HEK293 (cell line): ENCODE results near the gene PLA2G4D.

Experiments
- CTCF ChIA-PET: fragments of 350-600 bp; formaldehyde crosslinking; extraction: SDS; loops from one replicate; lab custom pipeline; 2021; ENCODE audit warnings: antibody characterized with exemption; lab: Yijun Ruan, JAX
- POLR2A ChIA-PET: fragments of 300-600 bp; formaldehyde crosslinking; extraction: SDS; loops from one replicate; lab custom pipeline; 2020; ENCODE audit warnings: antibody characterized with exemption, inconsistent platforms; lab: Yijun Ruan, JAX
- H3K27ac ChIP-seq: fragments of 200-500 bp; sonication (Bioruptor generic); 2 replicates; pipeline ENCODE4 v1.5.1; 2014; ENCODE audit warnings: low read depth, low read length, control low read depth, inconsistent platforms; ENCODE audit errors: extremely low read depth
- H3K36me3 ChIP-seq, 2 experiments: fragments of 200-500 bp in 1 of 2; sonication (Bioruptor generic) in 1 of 2; 1 replicate in 1 of 2; 2 replicates in 1 of 2; pipeline ENCODE4 v1.5.1; 2014 to 2017; ENCODE audit warnings: inconsistent platforms in 2 of 2, low read length in 2 of 2; ENCODE audit not compliant: control insufficient read depth in 2 of 2, insufficient read depth in 1 of 2
- H3K4me1 ChIP-seq: fragments of 200-500 bp; sonication (Bioruptor generic); 2 replicates; pipeline ENCODE4 v1.5.1; 2014; ENCODE audit warnings: mild to moderate bottlenecking, low read length, inconsistent platforms; ENCODE audit not compliant: control insufficient read depth, insufficient read depth
- H3K4me3 ChIP-seq: 2 replicates; pipeline ENCODE4 v1.5.1; 2011; ENCODE audit warnings: low read depth, mild to moderate bottlenecking, control low read depth, low read length, moderate library complexity
- H3K9me3 ChIP-seq: fragments of 200-500 bp; sonication (Bioruptor generic); 2 replicates; pipeline ENCODE4 v1.5.1; 2014; ENCODE audit warnings: low read depth, low read length, inconsistent platforms; ENCODE audit not compliant: control insufficient read depth, insufficient read depth
- ATF2 ChIP-seq: fragments of 450-650 bp; formaldehyde crosslinking; IDR thresholded peaks from 2 replicates; pipeline ENCODE4 v1.5.1; 2016; ENCODE audit warnings: missing biosample characterization, missing genetic modification characterization, low read depth
- MEIS1 ChIP-seq: sonication (generic); formaldehyde crosslinking; IDR thresholded peaks from 2 replicates; pipeline ENCODE4 v1.8.1; 2022; ENCODE audit warnings: missing genetic modification reagents, mild to moderate bottlenecking, borderline replicate concordance
- PRDM1 ChIP-seq: fragments of 450-650 bp; formaldehyde crosslinking; IDR thresholded peaks from 2 replicates; pipeline ENCODE4; 2016; ENCODE audit warnings: missing biosample characterization, missing genetic modification characterization
- RBAK ChIP-seq: fragments of 450-650 bp; formaldehyde crosslinking; IDR thresholded peaks from 2 replicates; pipeline ENCODE4 v1.5.1; 2016; ENCODE audit warnings: missing biosample characterization, missing genetic modification characterization
- SCRT1 ChIP-seq: fragments of 450-650 bp; formaldehyde crosslinking; IDR thresholded peaks from 2 replicates; pipeline ENCODE4 v1.5.1; 2016; ENCODE audit warnings: missing biosample characterization, missing genetic modification characterization, borderline replicate concordance
- TCF7L2 ChIP-seq: IDR thresholded peaks from 2 replicates; pipeline ENCODE4 v1.6.1; 2011; ENCODE audit warnings: low read depth, mild to moderate bottlenecking, inconsistent platforms, low read length, moderate library complexity, borderline replicate concordance
- TSHZ1 ChIP-seq: fragments of 450-650 bp; formaldehyde crosslinking; IDR thresholded peaks from 2 replicates; pipeline ENCODE4 v1.5.1; 2016; ENCODE audit warnings: missing biosample characterization, missing genetic modification characterization, borderline replicate concordance
- YY1 ChIP-seq: fragments of 450-650 bp; formaldehyde crosslinking; IDR thresholded peaks from 2 replicates; pipeline ENCODE4 v1.5.1; 2018; ENCODE audit warnings: missing biosample characterization, missing genetic modification characterization
- ZBTB1 ChIP-seq: fragments of 450-650 bp; formaldehyde crosslinking; IDR thresholded peaks from 2 replicates; pipeline ENCODE4 v1.5.1; 2016; ENCODE audit warnings: missing biosample characterization, missing genetic modification characterization
- ZFHX2 ChIP-seq: fragments of 450-650 bp; formaldehyde crosslinking; conservative IDR thresholded peaks from 2 replicates; pipeline ENCODE4 v1.5.1; 2016; ENCODE audit warnings: missing biosample characterization, missing genetic modification characterization
- ZNF138 ChIP-seq: fragments of 450-650 bp; formaldehyde crosslinking; IDR thresholded peaks from 2 replicates; pipeline ENCODE4 v1.5.1; 2016; ENCODE audit warnings: missing biosample characterization, missing genetic modification characterization, borderline replicate concordance
- ZNF146 ChIP-seq: fragments of 450-650 bp; formaldehyde crosslinking; IDR thresholded peaks from 2 replicates; pipeline ENCODE4 v1.5.1; 2016; ENCODE audit warnings: missing biosample characterization, missing genetic modification characterization
- ZNF394 ChIP-seq: fragments of 450-650 bp; formaldehyde crosslinking; IDR thresholded peaks from 2 replicates; pipeline ENCODE4 v1.5.1; 2016; ENCODE audit warnings: missing biosample characterization, missing genetic modification characterization, mild to moderate bottlenecking, moderate library complexity, borderline replicate concordance
- ZNF610 ChIP-seq: fragments of 450-650 bp; formaldehyde crosslinking; IDR thresholded peaks from 2 replicates; pipeline ENCODE4 v1.5.1; 2016; ENCODE audit warnings: missing biosample characterization, missing genetic modification characterization, borderline replicate concordance
- ZNF791 ChIP-seq: fragments of 450-650 bp; formaldehyde crosslinking; IDR thresholded peaks from 2 replicates; pipeline ENCODE4 v1.5.1; 2016; ENCODE audit warnings: missing biosample characterization, missing genetic modification characterization
- TF ChIP-seq, protein P1 (sequence below): fragments of 450-650 bp; formaldehyde crosslinking; IDR thresholded peaks from 2 replicates; pipeline ENCODE4 v1.5.1; 2016; ENCODE audit warnings: missing biosample characterization, missing genetic modification characterization, borderline replicate concordance
- TF ChIP-seq, protein P2 (sequence below): fragments of 450-650 bp; formaldehyde crosslinking; conservative IDR thresholded peaks from 2 replicates; pipeline ENCODE4 v1.5.1; 2016; ENCODE audit warnings: low read depth, missing biosample characterization, missing genetic modification characterization

PLA2G4D gene

GRCh38 chr15:42058791-42059190, 35.6 kb downstream of the PLA2G4D start:
- ChIA-PET POLR2A (no interaction called here), CTCF (interaction anchor here (1.3 to 5.2 kb wide), 2 partner anchors 31 to 69 kb away, joined by 4 to 32 read pairs; no protein-coding TSS in a partner anchor)
- Histone ChIP-seq H3K4me3 (no peak overlapping the region), H3K27ac (no peak overlapping the region), H3K9me3 (no peaks in the 10 kb centered on the region), H3K36me3 (no peaks in the 10 kb centered on the region), H3K4me1 (no peaks in the 10 kb centered on the region)
- TF ChIP-seq YY1 (tag by site-specific recombination) (no peak), PRDM1 (tag by site-specific recombination) (no peak), ZNF791 (tag by site-specific recombination) (no peak), ZBTB1 (tag by site-specific recombination) (no peak), ZNF394 (tag by site-specific recombination) (no peak), ZFHX2 (tag by site-specific recombination) (no peak), ZNF610 (tag by site-specific recombination) (no peak), TSHZ1 (no peak), ZNF138 (tag by site-specific recombination) (no peak), SCRT1 (tag by site-specific recombination) (no peak)
- TF ChIP-seq, all 188 proteins: peak for 0

- ChIA-PET POLR2A (no interaction called here), CTCF (interaction anchor here (0.6 to 5.2 kb wide), 7 partner anchors 11 to 154 kb away, joined by 3 to 35 read pairs (median 6); no protein-coding TSS in a partner anchor)
- H3K4me3 ChIP-seq: peak overlapping the region; percentile 12; the same call in 1 of the 2 replicates
- H3K36me3 ChIP-seq: no peaks in the 10 kb centered on the region
- H3K9me3 ChIP-seq: no peaks in the 10 kb centered on the region
- TF ChIP-seq ATF2: no peak
- no peak for TF ChIP-seq TCF7L2
- TF ChIP-seq, protein P1, sequence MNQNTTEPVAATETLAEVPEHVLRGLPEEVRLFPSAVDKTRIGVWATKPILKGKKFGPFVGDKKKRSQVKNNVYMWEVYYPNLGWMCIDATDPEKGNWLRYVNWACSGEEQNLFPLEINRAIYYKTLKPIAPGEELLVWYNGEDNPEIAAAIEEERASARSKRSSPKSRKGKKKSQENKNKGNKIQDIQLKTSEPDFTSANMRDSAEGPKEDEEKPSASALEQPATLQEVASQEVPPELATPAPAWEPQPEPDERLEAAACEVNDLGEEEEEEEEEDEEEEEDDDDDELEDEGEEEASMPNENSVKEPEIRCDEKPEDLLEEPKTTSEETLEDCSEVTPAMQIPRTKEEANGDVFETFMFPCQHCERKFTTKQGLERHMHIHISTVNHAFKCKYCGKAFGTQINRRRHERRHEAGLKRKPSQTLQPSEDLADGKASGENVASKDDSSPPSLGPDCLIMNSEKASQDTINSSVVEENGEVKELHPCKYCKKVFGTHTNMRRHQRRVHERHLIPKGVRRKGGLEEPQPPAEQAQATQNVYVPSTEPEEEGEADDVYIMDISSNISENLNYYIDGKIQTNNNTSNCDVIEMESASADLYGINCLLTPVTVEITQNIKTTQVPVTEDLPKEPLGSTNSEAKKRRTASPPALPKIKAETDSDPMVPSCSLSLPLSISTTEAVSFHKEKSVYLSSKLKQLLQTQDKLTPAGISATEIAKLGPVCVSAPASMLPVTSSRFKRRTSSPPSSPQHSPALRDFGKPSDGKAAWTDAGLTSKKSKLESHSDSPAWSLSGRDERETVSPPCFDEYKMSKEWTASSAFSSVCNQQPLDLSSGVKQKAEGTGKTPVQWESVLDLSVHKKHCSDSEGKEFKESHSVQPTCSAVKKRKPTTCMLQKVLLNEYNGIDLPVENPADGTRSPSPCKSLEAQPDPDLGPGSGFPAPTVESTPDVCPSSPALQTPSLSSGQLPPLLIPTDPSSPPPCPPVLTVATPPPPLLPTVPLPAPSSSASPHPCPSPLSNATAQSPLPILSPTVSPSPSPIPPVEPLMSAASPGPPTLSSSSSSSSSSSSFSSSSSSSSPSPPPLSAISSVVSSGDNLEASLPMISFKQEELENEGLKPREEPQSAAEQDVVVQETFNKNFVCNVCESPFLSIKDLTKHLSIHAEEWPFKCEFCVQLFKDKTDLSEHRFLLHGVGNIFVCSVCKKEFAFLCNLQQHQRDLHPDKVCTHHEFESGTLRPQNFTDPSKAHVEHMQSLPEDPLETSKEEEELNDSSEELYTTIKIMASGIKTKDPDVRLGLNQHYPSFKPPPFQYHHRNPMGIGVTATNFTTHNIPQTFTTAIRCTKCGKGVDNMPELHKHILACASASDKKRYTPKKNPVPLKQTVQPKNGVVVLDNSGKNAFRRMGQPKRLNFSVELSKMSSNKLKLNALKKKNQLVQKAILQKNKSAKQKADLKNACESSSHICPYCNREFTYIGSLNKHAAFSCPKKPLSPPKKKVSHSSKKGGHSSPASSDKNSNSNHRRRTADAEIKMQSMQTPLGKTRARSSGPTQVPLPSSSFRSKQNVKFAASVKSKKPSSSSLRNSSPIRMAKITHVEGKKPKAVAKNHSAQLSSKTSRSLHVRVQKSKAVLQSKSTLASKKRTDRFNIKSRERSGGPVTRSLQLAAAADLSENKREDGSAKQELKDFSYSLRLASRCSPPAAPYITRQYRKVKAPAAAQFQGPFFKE (tag by site-specific recombination): no peak
- no peak for TF ChIP-seq MEIS1 (CRISPR knock-in tag)
- TF ChIP-seq, protein P2, sequence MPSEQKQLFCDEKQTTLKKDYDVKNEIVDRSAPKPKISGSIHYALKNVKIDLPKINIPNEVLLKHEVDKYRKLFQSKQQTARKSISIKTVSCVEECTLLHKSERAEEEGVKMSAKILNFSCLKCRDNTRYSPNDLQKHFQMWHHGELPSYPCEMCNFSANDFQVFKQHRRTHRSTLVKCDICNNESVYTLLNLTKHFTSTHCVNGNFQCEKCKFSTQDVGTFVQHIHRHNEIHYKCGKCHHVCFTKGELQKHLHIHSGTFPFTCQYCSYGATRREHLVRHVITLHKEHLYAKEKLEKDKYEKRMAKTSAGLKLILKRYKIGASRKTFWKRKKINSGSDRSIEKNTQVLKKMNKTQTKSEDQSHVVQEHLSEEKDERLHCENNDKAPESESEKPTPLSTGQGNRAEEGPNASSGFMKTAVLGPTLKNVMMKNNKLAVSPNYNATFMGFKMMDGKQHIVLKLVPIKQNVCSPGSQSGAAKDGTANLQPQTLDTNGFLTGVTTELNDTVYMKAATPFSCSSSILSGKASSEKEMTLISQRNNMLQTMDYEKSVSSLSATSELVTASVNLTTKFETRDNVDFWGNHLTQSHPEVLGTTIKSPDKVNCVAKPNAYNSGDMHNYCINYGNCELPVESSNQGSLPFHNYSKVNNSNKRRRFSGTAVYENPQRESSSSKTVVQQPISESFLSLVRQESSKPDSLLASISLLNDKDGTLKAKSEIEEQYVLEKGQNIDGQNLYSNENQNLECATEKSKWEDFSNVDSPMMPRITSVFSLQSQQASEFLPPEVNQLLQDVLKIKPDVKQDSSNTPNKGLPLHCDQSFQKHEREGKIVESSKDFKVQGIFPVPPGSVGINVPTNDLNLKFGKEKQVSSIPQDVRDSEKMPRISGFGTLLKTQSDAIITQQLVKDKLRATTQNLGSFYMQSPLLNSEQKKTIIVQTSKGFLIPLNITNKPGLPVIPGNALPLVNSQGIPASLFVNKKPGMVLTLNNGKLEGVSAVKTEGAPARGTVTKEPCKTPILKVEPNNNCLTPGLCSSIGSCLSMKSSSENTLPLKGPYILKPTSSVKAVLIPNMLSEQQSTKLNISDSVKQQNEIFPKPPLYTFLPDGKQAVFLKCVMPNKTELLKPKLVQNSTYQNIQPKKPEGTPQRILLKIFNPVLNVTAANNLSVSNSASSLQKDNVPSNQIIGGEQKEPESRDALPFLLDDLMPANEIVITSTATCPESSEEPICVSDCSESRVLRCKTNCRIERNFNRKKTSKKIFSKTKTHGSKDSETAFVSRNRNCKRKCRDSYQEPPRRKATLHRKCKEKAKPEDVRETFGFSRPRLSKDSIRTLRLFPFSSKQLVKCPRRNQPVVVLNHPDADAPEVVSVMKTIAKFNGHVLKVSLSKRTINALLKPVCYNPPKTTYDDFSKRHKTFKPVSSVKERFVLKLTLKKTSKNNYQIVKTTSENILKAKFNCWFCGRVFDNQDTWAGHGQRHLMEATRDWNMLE: no peak
- TF ChIP-seq RBAK (tag by site-specific recombination): no peak
- TF ChIP-seq ZNF146: peak; percentile 78
- H3K27ac ChIP-seq: no peak overlapping the region; the same call in 1 of the 2 replicates
- no peaks in the 10 kb centered on the region for H3K4me1 ChIP-seq
Measured at GRCh38 chr15:42057799-42058646, 36.3 kb downstream of the PLA2G4D start.
